Breast epithelium (tissue), 3 donors: ENCODE data around the gene SP100.

Experiments
- CTCF ChIP-seq, 3 donors: fragments of 450-650 bp; IDR thresholded peaks; one replicate each; pipeline ENCODE4 v1.5.1; 2016 to 2017; ENCODE audit warnings: antibody characterized with exemption in 3 of 3, mild to moderate bottlenecking in 3 of 3, moderate library complexity in 3 of 3
- POLR2A ChIP-seq: fragments of 450-650 bp; IDR thresholded peaks from one replicate; pipeline ENCODE4 v1.6.1; 2016; ENCODE audit warnings: antibody characterized with exemption, mild to moderate bottlenecking, moderate library complexity
- POLR2AphosphoS5 ChIP-seq, 3 donors: sonication (generic); formaldehyde crosslinking; IDR thresholded peaks; one replicate each; pipeline ENCODE4 v1.6.1; 2017; ENCODE audit warnings: antibody characterized with exemption in 3 of 3

GRCh38 chr2:230498506-230499107, 82.6 kb downstream of the SP100 start:
- no peak for TF ChIP-seq POLR2AphosphoS5 (IDR thresholded peaks at IDR 0.05)
- TF ChIP-seq POLR2A = no peak
- TF ChIP-seq CTCF (IDR thresholded peaks at IDR 0.05) = no peak
